CD4-positive, alpha-beta T cell treated with Interleukin-6 for 4 hours (primary cell): Measurements from ENCODE around the gene RNF168.
"Not testable (repeated sequence)": the region's sequence is repeated elsewhere in the genome, so short reads cannot be mapped to it uniquely, and the experiment has no call there.

Experiments used
- DNase-seq: peaks from one replicate; pipeline ENCODE4 v3.0.0-alpha.2; 2020; ENCODE audit warnings: mixed read lengths

The RNF168 gene

DNA sequence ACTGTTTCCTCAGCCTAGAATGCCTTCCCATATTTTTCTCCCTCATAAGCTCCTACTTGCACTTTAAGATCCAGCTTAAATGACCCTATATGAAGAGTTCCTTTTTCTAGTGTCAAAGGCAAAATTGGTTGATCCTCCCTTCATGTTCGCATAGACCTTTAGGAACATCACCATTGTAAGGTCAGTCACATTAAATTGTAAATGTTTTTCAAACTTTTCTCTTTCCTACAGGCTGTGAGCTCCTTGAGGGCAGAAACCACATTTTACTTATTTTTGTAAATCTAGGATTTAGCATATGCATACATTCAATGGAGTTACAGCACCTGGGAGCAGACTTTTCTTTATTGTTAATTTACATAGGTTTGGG lies 10.8 kb upstream of the RNF168 start:
- no peak for DNase-seq

DNA sequence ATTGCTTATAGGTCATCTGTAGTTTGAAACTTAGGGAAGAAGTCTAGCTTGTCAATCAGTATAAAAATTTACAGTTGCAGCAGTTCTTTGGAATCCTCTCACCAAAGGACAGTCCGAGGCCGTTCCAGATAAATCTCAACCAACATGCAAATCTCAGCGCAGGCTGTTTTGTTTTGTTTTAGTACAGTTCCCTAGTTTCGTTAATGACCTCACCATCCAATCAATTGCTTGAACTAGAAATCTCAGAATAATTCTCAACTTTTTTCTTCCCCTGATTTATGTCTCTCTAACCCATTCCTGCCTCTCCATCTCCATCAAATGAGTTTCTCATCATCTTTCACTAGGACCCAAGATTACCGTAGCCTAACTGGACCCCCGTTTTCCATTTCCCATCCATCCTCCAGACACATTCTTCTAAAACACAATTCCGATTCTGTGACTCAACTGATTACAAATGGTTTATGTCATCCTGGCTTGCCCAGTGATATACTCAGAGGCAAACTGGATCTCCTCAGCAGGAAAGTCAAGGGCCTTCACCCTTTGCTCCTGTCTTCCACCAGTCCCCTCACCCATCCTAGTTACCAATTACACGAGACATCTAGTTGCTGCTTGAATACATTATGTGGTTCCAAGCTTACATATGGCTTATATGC lies 10.3 kb upstream of the RNF168 start:
- no peak for DNase-seq

DNA sequence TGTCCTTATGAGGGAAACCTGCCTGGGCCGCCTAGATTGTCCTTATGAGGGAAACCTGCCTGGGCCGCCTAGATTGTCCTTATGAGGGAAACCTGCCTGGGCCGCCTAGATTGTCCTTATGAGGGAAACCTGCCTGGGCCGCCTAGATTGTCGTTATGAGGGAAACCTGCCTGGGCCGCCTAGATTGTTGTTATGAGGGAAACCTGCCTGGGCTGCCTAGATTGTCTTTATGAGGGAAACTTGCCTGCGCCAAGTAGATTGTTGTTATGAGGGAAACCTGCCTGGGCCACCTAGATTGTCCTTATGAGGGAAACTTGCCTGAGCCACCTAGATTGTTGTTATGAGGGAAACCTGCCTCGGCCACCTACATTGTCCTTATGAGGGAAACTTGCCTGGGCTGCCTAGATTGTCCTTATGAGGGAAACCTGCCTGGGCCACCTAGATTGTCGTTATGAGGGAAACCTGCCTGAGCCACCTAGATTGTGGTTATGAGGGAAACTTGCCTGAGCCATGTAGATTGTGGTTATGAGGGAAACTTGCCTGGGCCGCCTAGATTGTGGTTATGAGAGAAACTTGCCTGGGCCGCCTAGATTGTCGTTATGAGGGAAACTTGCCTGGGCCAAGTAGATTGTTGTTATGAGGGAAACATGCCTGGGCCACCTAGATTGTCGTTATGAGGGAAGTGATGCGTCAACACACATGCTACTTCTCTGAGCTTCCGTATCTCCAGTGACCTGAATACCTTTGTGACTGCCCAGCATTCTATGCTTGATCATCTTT lies 8.3 kb upstream of the RNF168 start:
- DNase-seq = not testable (repeated sequence)

DNA sequence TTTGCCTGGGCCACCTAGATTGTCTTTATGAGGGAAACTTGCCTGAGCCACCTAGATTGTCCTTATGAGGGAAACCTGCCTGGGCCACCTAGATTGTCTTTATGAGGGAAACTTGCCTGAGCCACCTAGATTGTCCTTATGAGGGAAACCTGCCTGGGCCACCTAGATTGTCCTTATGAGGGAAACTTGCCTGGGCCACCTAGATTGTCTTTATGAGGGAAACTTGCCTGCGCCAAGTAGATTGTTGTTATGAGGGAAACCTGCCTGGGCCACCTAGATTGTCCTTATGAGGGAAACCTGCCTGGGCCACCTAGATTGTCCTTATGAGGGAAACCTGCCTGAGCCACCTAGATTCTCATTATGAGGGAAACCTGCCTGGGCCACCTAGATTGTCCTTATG lies 7.5 kb upstream of the RNF168 start:
- DNase-seq = not testable (repeated sequence)

DNA sequence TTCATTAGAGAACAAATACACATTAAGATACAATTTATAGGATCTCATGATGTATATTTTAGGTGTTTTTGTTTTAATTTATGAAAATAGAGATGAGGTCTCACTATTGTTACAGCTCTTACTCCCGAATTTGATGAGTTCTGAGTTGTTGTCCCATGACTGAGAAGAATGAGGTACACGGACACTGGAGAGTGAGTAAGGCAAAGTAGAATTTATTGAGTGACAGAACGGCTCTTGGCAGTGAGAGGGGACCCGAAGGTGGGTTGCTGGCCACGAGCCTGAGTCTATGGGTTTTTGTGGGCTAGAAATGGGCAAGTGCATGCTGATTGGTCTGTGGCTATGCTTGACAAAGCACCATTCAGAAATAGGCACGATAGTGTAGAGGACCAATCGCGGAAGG lies 3.1 kb upstream of the RNF168 start:
- no peak for DNase-seq

DNA sequence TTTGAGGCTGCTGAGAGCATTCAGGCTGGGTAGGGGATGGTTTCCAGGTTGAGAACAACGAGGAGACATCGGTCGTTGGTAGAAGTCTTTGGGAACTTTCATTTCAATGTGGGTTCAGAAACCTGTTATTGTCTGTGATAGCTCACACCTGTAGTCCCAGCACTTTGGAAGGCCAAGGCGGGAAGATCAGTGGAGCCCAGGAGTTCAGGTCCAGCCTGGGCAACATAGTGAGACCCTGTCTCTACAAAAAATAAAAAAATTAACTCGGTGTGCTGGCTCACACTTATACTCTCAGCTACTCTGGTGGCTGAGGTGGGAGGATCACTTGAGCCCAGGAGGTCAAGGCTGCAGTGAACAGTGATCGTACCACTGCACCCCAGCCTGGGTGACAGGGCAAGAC lies 988 bp upstream of the RNF168 start:
- no peak for DNase-seq

DNA sequence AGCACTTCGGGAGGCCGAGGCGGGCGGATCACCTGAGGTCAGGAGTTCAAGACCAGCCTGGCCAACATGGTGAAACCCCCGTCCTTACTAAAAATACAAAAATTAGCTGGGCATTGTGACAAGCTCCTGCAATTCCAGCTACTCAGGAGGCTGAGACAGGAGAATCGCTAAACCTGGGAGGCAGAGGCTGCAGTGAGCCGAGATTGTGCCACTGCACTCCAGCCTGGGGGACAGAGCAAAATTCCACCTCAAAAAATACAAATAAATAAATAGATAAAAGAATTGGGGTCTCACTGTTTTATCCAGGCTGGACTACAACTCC lies 470 bp upstream of the RNF168 start:
- DNase-seq = not testable (repeated sequence)

DNA sequence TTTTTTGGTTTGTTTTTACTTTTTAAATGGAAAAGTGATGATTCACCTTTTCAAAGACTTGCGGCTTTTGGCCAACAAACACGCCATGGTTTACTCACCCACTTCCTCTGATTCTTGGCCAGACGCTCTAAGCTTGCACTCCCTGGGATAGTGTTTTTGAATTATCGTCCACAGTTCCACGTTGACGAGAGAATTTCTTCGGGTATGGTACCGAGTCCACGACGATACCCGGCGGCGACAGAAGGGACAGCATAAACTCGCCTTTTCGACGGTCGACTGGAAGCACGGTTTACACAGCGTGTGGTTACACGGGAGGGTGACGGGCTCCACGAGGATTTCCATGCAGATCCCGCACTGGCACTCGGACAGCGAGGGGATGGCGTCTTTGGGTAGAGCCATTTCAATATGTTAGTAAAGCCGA lies 783 bp downstream of the RNF168 start:
- peak; percentile 72 for DNase-seq

DNA sequence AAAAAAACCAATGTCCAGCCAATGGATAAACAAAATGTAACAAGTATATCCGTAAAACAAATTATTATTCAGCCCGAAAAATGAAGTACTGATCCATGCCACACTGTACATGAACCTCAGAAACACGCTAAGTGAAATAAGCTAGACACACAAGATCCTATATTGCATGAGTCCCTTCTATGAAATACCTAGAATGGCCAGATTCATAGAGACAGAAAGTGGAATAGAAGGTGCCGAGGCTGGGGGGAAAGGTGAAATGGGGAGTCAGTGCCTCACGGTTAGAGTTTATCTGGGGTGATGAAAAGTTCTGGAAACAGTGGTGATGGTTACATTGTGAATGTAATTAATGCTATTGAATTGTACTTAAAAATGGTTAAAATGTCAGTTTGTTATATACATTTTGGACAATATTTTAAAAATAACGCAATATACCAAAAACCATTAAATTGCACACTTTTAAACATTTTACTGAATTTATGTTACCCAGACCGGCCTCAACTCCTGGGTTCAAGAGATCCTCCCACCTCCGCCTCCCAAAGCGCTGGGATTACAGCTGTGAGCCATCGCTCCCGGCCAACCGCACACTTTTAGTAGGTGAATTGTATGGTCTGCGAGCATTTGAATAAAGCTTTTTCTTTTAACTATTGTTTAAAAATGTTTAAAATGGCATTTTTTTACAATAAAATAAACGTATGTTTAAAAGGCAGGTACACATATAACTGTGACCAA lies 2.1 kb downstream of the RNF168 start:
- peak; percentile 18 for DNase-seq

DNA sequence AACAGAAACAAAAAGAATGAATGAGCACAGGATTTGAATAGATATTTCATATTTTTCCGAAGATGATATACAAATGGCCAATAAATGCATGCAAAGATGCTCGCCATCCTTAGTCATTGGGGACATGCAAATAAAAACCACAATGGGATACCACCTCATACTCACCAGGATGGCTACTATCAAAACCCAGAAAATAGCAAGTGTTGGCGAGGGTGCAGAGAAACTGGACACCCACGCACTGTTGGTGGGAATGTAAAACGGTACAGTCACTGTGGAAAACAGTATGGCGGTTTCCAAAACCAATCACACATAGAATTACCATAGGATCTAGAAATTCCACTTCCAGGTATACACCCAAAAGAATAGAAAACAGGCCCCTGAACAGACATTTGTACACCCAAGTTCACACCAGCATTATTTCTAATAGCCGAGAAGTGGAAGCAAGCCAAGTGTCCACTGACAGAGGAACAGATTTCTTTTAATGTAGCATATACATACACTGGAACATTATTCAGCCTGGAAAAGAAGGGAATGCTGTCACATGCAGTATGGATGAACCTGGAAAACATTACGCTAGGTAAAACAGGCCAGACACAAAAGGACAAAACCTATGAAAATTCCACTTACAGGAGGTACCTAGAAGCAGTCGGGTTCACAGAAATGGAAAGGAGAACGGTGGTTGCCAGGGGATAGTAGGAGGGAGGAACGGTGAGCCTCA lies 3.6 kb downstream of the RNF168 start:
- DNase-seq = no peak

DNA sequence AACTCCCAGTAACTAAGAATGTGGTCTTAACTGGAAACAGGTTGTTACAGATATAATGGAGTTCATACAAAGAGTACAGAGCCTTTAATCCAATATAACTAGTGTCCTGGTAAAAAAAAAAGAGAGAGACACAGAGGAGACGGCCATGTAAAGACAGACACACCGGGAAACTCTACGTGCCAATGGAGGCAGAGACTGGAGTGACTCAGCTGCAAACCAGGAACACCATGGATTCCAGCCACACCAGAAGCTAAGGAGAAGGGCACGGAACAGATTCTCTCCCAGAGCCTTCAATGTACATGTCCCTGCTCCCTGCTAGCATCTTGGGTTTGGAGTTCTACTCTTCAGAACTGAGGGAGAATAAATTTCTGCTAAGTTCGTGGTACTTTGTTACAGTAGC lies 4.5 kb downstream of the RNF168 start:
- DNase-seq = no peak

DNA sequence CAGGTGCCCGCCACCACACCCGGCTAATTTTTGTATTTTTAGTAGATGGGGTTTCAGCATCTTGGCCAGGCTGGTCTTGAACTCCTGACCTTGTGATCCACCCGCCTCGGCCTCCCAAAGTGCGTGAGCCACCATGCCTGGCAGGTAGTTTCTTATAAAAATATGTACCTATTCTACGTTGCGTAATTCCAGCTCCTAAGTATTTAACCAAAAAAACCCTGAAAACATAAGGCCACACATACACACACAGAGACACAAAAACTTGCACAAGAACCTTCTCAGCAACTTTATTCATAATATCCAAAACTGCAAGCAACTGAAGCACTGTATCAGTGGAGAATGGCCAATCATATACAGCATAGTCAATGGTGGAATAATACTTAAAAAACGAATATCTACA lies 5.3 kb downstream of the RNF168 start:
- DNase-seq = no peak

DNA sequence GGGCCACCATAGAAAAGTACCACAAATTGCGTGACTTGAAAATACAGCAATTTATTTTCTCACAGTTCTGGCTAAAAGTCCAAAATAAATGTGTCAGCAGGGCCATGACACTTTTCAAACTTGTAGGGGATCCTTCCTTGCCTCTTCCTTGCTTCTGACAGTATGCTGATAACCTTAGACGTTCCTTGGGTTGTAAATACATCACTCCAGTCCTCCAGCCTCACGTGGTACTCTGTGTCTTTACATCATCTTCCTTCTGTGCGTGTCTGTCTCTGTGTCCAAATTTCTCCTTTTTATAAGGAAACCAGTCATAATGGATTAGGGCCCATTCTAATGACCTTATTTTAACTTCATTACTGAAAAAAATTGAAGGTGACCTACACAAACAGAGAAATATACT lies 7.4 kb downstream of the RNF168 start:
- DNase-seq = no peak

DNA sequence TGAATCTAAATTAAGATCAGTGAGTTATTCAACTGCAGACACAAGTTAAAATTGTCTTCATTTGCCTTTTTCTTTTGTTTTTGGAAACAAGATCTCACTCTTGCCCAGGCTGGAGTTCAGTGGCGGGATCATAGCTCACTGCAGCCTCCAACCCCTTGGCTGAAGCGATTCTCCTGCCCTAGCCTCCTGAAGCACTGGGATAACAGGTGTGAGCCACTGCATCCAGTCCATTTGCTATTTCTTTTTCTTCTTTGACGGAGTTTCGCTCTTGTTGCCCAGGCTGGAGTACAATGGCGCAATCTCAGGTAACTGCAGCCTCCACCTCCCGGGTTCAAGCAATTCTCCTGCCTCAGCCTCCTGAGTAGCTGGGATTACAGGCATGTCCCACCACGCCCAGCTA lies 10.3 kb downstream of the RNF168 start:
- no peak for DNase-seq

DNA sequence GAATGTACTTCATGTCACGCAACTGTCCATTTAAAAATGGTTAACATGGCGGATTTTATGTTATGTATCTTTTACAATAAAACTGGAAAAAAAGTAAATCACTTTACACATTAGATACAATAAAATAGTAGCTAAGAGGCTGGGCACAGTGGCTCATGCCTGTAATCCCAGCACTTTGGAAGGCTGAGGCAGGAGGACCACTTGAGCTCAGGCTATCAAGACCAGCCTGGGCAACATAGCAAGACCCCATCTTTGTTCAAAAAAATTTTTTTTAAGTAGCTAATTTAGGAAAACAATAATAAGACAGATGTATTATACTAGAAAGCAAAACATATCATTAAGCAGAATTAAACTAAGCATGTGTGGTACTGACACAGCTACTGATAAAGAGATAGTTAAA lies 11.5 kb downstream of the RNF168 start:
- DNase-seq = no peak

DNA sequence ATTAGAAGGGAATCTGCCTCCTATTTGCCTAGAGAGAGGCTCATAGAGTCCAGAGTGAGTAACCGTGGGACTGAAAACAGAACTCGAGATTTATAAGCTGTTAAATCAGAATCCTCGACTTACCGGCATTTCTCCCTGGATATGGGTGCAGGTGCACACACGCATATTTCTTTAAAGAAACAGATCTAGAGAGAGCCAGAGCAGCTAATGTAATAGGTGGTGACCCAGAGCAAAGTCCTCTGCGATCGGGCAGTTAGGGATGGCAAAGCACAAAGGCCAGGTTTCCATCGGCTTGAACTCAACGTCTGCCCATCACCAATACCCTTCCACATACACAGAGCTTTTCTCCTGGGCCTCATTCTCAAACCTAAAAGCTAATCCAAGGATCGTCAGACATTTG lies 13.8 kb downstream of the RNF168 start:
- DNase-seq = no peak

DNA sequence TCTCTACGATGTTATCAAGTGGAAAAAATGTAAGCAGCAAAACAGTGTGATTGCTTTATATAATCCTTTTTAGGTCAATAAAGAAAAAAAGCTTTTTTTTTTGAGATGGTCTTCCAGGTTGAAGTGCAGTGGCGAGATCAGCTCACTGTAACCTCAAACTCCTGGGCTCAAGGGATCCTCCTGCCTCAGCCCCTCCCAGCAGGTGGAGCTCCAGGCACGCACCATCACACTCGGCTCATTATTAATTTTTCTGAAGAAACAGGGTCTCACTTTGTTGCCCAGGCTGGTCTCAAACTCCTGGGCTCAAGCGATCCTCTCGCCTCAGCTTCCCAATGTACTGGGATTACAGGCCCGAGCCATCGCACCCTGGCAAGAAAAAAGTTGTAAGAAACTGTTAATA lies 17.3 kb downstream of the RNF168 start:
- peak; percentile 58 for DNase-seq

DNA sequence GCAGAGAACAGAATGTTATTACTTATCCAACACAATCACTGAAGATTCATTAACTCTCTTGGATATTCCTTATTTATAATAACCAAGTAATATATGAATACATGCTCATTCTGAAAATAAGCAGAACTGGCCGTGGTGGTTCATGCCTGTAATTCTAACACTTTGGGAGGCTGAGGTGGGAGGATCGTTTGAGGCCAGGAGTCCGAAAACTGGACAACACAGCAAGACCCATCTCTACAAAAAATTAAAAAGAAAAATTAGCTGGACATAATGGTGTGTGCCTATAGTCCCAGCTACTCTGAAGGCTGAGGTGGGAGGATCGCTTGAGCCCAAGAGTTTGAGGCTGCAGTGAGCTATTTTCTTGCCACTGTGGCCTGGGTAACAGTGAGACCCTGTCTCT lies 25.9 kb downstream of the RNF168 start:
- no peak for DNase-seq

DNA sequence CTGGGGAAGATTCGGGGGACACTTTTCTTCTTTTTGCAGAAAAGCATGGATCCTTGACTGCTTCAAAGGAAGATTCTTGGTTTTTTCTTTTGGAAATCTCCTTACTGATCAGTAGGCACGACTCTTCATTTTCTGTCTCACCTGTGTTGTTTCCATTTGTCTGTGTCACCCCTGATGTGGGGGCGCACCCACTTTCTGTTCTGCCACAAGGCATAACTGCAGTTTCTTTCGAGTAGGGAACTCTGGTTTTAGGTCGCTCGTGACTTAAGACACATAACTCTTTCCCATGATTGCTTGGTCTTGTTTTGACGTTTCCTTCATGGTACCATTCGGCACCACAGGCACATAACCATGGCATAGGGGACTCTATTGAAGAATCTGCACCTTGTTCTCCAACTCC lies 31.3 kb downstream of the RNF168 start:
- DNase-seq = no peak

DNA sequence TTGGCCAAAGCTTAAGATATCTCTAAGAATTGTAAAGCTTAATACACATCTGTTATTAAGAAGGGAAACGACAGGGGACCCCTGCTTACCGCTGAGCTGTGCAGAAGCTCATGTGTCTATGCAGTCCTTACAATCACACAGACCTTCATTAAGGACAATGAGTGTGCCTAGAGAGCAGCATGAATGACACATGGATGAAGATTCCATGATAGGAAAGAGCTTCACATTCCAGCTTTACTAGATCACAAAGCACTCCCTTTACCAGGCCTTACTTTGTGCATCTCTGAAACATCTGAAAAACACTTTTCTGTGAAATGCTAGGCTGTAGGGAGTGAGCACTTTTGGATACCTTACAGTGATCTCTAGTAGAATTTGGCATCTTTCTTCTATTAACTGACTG lies 32.0 kb downstream of the RNF168 start:
- DNase-seq = no peak

DNA sequence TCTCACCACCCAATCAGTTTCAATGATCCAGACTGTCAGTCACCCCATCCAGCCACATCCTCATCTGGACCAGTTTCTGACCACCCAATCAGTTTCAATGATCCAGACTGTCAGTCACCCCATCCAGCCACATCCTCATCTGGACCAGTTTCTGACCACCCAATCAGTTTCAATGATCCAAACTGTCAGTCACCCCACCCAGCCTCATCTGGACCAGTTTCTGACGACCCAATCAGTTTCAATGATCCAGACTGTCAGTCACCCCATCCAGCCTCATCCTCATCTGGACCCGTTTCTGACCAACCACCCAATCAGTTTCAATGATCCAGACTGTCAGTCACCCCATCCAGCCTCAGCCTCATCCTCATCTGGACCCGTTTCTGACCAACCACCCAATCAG lies 33.4 kb downstream of the RNF168 start:
- DNase-seq = not testable (repeated sequence)

DNA sequence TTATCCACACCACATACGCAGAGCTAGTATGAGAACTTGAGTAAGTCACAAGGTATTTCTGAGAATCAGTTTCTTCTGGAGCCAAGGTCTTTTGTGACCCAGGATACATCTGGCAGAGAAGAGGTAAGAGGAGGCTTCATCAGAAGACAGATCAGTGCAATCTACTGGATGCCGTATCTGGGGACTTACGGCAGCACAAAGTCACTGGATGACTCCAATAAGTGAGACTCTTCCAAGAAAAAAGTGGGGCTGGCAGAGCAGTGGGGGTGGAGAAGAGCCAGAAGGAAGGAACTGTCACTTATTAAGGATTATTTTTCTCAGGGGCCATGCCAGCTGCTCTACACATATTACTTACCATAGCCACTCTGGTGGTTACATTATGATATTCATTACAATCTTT lies 39.8 kb downstream of the RNF168 start:
- no peak for DNase-seq

DNA sequence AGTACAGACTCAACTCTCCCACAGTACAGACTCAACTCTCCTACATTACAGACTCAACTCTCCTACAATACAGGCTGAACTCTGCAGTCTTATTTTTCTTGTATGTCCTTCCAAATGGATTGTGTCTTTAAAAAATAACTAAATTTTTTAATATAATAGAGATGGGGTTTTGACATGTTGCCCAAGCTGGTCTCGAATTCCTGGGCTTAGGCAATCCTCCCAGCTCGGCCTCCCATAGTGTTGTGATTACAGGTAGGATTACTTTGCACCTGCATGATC lies 40.2 kb downstream of the RNF168 start:
- no peak for DNase-seq
